NCI-H146 (cell line): Measurements from ENCODE around the gene ATP2B3.
"Not testable (repeated sequence)": the region's sequence is repeated elsewhere in the genome, so short reads cannot be mapped to it uniquely, and the experiment has no call there.

Source experiments
- DNase-seq: peaks from one replicate; lab custom pipeline; 2025; lab: John Stamatoyannopoulos, UW

ATP2B3 gene

GRCh38 chrX:153595387-153595786 lies 77.9 kb downstream of the ATP2B3 start:
- DNase-seq = no peak

- no peak for DNase-seq
These were observed 78.7 kb downstream of the ATP2B3 start for GRCh38 chrX:153595859-153596857.

- DNase-seq = no peak
These were observed 79.7 kb downstream of the ATP2B3 start for GRCh38 chrX:153596981-153597750.

DNA sequence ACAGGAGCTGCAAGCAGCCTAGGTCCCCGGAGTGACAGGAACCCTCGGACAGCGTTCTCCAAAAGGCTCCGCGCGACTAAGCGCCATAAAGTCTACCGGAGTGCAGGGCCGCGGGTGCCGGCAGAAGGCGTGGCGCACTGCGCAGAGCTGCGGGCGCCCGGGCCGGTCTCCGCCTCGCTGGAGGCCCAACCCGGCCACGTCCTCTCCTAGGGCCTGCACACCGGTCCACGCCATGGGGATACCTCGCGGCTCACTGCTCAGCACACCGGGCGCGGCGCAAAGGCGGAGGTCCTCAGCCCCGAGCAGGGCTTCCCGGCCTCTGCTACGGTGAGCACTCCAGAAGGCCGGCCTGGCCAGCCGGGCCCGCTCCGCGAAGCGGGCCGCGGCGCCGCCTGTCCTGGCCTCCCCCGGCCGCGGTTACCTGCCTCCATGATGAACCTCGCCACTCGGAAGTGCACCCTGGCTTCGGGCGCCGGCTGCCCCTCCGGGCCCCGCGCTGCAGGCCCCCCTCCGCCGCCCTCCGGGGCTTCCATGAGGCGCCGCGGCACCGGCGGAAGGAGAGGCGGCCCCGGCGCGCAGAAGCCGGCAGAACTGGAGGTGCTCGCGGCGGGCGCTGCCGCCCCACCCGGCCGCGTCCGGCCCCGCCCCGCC lies 81.2 kb downstream of the ATP2B3 start, which contains the start of gene CCNQ:
Gene CCNQ (minus strand): TSS at position 599 of the 651 bp plus-strand sequence. CDS start 66 bp downstream, at position 533.
- peak; percentile 59 for DNase-seq

DNA sequence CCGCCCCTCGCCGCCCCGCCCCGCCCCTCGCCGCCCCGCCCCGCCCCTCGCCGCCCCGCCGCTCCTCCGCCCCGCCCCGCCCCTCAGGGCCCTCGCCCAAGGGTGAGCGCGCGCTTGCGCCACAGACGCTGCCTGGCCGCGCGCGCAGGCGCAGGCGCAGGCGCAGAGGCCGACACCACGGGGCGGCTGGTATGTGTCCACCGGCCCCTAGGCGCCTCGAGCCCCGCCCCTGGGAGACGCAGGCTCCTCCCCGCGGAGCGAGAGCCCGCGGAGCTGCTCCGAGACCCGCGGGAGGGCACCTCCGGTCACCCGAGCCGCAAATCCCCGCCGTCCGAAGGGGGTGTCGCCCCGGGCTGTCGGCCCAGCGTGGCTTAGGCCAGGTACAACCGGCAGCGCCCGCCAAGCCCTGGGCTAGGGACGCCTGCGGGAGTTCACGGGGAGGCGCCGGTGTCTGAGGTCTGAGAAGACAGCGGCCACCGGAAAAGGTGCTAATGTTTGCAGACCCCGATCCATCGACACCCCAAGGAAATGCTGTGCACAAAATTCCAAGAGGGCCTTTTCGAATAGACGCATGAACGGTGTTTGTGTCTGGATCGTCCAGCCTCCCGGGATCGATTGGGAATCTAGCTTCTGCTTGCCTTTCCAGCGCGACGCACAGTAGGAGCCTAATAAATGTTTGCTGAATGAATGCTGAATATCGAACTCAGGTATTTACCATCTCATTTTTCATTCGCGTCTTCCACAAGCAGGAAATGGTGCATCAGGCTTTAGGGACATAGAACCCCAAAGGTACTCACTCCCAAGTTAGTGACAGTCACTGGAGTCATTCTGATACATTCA lies 82.0 kb downstream of the ATP2B3 start:
- DNase-seq = peak; percentile 90

- DNase-seq = no peak
These were observed 82.6 kb downstream of the ATP2B3 start for GRCh38 chrX:153600032-153600373.

GRCh38 chrX:153600921-153601320 lies 83.5 kb downstream of the ATP2B3 start:
- no peak for DNase-seq

DNA sequence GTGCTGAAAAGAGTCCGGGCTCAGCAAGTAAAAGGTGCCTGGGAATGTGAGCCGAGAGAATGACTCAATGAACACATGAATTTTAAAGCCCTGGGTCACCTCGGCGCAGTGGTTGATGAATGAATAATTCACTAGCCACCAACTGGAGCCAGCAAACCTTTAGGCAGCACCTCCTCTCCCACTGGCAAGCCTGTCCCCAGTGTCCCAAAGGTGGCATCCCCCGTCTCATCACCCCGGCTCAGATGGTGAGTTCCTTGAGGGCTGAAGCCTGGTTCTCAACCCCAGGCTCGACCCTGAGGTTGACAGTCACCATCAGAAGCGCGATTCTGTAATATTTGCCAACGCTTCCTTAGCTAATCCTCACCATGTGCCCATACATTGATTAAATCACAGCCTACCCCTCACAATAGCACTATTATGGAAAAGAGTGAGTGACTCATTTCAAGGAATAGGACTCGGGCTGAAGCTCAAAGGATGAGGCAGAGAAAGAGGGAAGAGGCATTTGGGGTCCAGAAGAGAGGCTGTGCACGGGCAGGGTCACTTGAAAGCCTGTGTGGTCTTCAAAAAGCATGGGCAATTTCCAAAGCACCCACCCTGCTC lies 84.2 kb downstream of the ATP2B3 start:
- DNase-seq = no peak

DNA sequence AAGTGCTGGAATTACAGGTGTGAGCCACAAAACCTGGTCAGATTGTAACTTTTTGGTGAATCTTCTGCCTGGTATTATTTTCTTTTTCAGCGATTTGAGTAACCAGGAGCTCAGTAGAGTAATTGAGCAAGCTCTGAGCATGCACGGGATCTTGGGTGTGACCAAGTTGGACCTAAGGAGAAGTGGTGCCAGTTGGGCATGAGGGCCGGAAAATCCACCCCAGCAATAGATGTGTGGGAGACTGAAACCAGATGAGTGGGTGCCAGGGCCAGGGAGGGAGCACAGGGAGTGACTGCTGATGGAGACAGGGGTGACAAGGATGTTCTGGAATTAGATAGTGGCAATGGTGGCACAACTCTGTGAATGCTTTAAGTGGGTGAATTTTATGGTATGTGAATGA lies 85.2 kb downstream of the ATP2B3 start:
- DNase-seq = no peak

- DNase-seq = no peak
These were observed 85.8 kb downstream of the ATP2B3 start for GRCh38 chrX:153603131-153603656.

GRCh38 chrX:153604666-153605380 lies 87.4 kb downstream of the ATP2B3 start:
- DNase-seq = not testable (repeated sequence)

DNA sequence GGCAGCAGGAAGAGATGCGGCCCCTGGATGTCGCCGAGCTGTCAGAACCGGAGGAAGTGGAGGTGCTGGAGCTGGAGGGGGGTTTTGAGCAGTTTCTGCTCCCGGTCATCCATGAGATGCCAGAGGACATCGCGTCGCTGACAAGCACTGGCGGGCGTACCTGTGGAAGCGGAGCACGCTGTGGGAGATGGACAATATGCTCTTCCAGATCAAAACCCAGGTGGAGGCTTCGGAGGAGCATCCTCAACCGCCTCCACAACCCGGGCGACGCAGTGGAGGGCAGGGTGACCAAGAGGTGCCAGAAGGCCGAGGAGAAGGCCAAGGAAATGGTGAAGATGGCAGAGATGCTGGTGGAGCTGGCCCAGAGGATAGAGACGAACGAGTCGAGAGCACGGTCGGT lies 89.1 kb downstream of the ATP2B3 start:
- no peak for DNase-seq

GRCh38 chrX:153608376-153608775 lies 90.9 kb downstream of the ATP2B3 start:
- no peak for DNase-seq

- no peak for DNase-seq
These were observed 91.4 kb downstream of the ATP2B3 start for GRCh38 chrX:153608806-153609205.

DNA sequence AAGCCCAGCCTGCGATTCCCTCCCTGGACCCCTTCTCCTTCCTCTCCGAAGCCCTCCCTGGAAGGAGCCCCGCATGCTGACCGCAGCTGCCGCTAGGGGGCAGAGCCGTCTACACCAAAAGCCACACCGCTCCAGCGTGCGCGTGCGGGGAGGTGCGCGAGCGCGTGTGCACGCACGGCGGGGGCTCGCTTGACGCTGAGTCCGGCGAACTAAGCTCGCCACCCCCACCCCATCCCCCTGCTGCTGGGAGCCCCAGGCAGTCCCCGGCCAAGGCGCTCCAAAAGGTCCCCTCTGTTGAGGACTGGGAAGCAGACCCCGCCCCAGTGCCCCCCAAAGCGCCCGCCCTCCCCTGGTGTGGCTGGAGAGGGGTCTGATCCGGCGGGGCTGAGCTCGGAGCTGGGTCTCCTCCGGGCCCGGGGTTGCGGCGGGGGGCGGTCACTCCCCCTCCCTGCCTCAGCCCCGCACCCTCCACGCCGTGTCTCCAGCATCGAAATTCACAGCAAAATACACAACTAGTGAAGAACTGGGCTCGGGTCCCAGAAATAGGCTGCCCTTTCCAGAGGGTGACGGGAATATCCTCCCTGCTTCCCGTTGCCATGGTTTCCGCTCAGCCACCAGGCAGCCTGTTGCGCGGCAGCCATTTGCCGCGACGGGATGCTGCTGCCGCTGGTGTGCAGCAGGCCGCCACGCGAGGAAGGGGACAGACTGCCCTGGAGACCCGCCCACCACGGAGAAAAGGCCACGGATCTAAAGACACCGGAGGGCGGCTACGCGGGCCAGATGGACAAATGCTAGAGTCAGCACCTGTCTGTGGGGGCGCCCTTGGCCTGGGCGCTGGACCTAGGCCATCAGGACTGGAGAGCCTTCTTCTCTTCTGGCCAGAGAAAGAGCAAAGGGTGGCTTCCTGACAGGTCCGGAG lies 92.7 kb downstream of the ATP2B3 start:
- DNase-seq = peak; percentile 66

DNA sequence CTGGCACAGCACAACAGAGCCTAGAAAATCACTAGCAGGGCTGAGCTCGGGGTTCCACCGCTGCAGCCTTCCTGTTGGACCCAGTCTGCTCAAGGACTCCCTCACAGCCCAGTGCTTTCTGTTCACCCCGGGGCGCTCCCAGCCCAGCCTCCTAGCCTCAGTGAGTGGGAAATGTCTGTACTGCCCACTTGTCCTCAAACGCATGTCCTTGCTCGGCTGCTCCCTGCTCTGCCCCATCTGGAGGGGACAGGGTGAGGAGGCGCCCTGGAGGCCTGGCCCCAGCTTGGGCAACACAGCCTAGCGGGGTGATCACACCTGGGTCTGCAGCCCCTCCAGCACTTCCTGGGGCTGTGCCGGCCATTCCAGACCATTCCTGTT lies 93.4 kb downstream of the ATP2B3 start:
- no peak for DNase-seq

- no peak for DNase-seq
These were observed 94.1 kb downstream of the ATP2B3 start for GRCh38 chrX:153611298-153612095.

DNA sequence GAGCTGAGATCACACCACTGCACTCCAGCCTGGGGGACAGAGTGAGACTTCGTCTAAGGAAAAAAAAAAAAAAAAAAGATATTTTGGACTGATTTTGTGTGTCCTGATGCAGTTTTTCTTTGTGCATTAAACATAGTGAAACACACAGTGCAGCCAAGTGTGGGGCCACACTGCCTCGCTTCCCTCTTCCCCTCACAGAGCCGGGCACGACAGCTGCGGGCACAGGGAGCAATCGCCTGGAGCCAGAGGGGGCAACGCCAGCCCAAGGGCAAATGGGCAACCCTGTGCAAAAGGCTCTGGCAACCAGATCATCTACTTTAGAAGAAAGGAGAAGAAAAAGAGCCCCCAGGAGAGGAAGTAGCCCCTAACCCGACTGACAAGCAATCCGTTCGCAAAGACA lies 95.0 kb downstream of the ATP2B3 start:
- no peak for DNase-seq
